ENCODE data around the gene SMAD6.

GRCh38 chr15:66718220-66718988 is 16.4 kb downstream of the SMAD6 start:
- TF ChIP-seq CTCF (conservative IDR thresholded peaks at IDR 0.05; ENCODE audit: low read depth in 2 of 2) (no peak), POLR2AphosphoS5 (IDR thresholded peaks at IDR 0.05; ENCODE audit: low read depth) (no peak), EZH2 (IDR thresholded peaks at IDR 0.05; ENCODE audit: low read depth, unreplicated experiment) (no peak), REST (IDR thresholded peaks at IDR 0.05; ENCODE audit: unreplicated experiment) (no peak), CREB1 (CRISPR knock-in tag; IDR thresholded peaks at IDR 0.05; ENCODE audit: low read depth) (no peak), EZH2phosphoT487 (IDR thresholded peaks at IDR 0.05; ENCODE audit: unreplicated experiment) (no peak), JUNB (IDR thresholded peaks at IDR 0.05; ENCODE audit: unreplicated experiment) (no peak), ETS1 (IDR thresholded peaks at IDR 0.05) (no peak)
